GM19239 (cell line): ENCODE data around the gene NTM.

Experiments used
- DNase-seq: peaks from one replicate; pipeline ENCODE4 v3.0.0; 2011; ENCODE audit warnings: low spot score; ENCODE audit not compliant: insufficient read length
- FAIRE-seq: peaks from 2 replicates; lab custom pipeline; 2011; peaks lifted over from hg19 to GRCh38; lab: Jason Lieb, UNC

NTM gene

GRCh38 chr11:132125988-132126871 lies 755.8 kb downstream of the NTM start:
- FAIRE-seq, result no peak
- peak; percentile 19 for DNase-seq

- DNase-seq (peak; percentile 15), FAIRE-seq (no peak)
These were observed 756.8 kb downstream of the NTM start for GRCh38 chr11:132126973-132127899.

- DNase-seq, result no peak
- FAIRE-seq, result no peak
These were observed 757.5 kb downstream of the NTM start for GRCh38 chr11:132127900-132128288.

GRCh38 chr11:132131047-132131446 lies 760.6 kb downstream of the NTM start:
- no peak for DNase-seq

GRCh38 chr11:132131961-132132360 lies 761.5 kb downstream of the NTM start:
- no peak for DNase-seq
- no peak for FAIRE-seq

More at GRCh38 chr11:132131047-132131446, 760.6 kb downstream of the NTM start:
- no peak for FAIRE-seq

GRCh38 chr11:132134322-132134721 lies 763.9 kb downstream of the NTM start:
- FAIRE-seq (no peak), DNase-seq (no peak)

- FAIRE-seq, result no peak
- no peak for DNase-seq
These were observed 767.0 kb downstream of the NTM start for GRCh38 chr11:132137289-132137980.

GRCh38 chr11:132137981-132138313 lies 767.5 kb downstream of the NTM start:
- no peak for DNase-seq
- FAIRE-seq, result no peak

GRCh38 chr11:132139181-132139580 lies 768.8 kb downstream of the NTM start:
- FAIRE-seq (no peak), DNase-seq (no peak)

GRCh38 chr11:132140056-132140455 lies 769.6 kb downstream of the NTM start:
- FAIRE-seq (no peak), DNase-seq (no peak)

- FAIRE-seq, result no peak
- DNase-seq, result no peak
These were observed 771.7 kb downstream of the NTM start for GRCh38 chr11:132142121-132142520.

GRCh38 chr11:132142554-132142953 lies 772.1 kb downstream of the NTM start:
- DNase-seq (no peak), FAIRE-seq (no peak)

- no peak for FAIRE-seq
These were observed 777.0 kb downstream of the NTM start for GRCh38 chr11:132147464-132147863.

GRCh38 chr11:132154781-132155180 lies 784.4 kb downstream of the NTM start:
- DNase-seq, result no peak
- FAIRE-seq, result no peak

More at GRCh38 chr11:132147464-132147863, 777.0 kb downstream of the NTM start:
- DNase-seq, result no peak

GRCh38 chr11:132158091-132158490 lies 787.7 kb downstream of the NTM start:
- FAIRE-seq (no peak), DNase-seq (no peak)

- DNase-seq (no peak), FAIRE-seq (no peak)
These were observed 788.3 kb downstream of the NTM start for GRCh38 chr11:132158696-132159095.

- FAIRE-seq, result no peak
- DNase-seq, result no peak
These were observed 791.1 kb downstream of the NTM start for GRCh38 chr11:132161403-132162078.

GRCh38 chr11:132168344-132168981 lies 798.0 kb downstream of the NTM start:
- DNase-seq (no peak), FAIRE-seq (no peak)

GRCh38 chr11:132171031-132171430 lies 800.6 kb downstream of the NTM start:
- FAIRE-seq (no peak), DNase-seq (no peak)
